Activated naive CD4-positive, alpha-beta T cell treated with anti-CD3 and anti-CD28 coated beads for 36 hours (primary cell): ENCODE measurements around the gene NEURL1. TPM values are rescaled to one million over a fixed set of nuclear protein-coding genes. Genes with fewer than 3 reads are reported as not detected.
A peak's percentile ranks its signal among the peaks of the same experiment; 100 is the strongest.

ENCODE experiments used
- CTCF ChIA-PET: fragments of 350-600 bp; sonication (Branson Sonifier 250); formaldehyde crosslinking; loops from one replicate; lab custom pipeline; 2021; ENCODE audit warnings: antibody characterized with exemption; lab: Charles Lee
- DNase-seq: peaks from one replicate; pipeline ENCODE4 v3.0.0-alpha.2; 2020
- H3K27ac Mint-ChIP-seq: one replicate; pipeline ENCODE4 v1.8.0; 2021; ENCODE audit warnings: mild to moderate bottlenecking, mixed read lengths
- H3K27me3 Mint-ChIP-seq: one replicate; pipeline ENCODE4 v1.8.0; 2021; ENCODE audit warnings: low read depth, mixed read lengths
- H3K36me3 Mint-ChIP-seq: one replicate; pipeline ENCODE4 v1.8.0; 2021; ENCODE audit warnings: low read depth, mixed read lengths
- H3K4me1 Mint-ChIP-seq: one replicate; pipeline ENCODE4 v1.8.0; 2021; ENCODE audit warnings: low read depth, mixed read lengths
- H3K4me3 Mint-ChIP-seq: one replicate; pipeline ENCODE4 v1.8.0; 2021; ENCODE audit warnings: mild to moderate bottlenecking, moderate library complexity, mixed read lengths
- H3K9me3 Mint-ChIP-seq: one replicate; pipeline ENCODE4 v1.8.0; 2021; ENCODE audit warnings: mixed read lengths
- intact Hi-C: fragments of 100-400 bp; cut with micrococcal nuclease; formaldehyde crosslinking; loops from one replicate; pipeline ENCODE4 v1.15.1; 2023
- total RNA-seq, 2 experiments: library from RNA; stranded (reverse); gene quantifications; one replicate each; pipeline ENCODE4 v1.2.3, GENCODE V29; 2021

NEURL1 gene
- total RNA-seq, 2 experiments from 2014 or later = 1.3 to 1.6 TPM

GRCh38 chr10:103564776-103565520 lies 71.4 kb downstream of the NEURL1 start:
- CTCF ChIA-PET = interaction anchor here (0.5 to 2.5 kb wide), 28 partner anchors 9 to 164 kb away, joined by 3 to 17 read pairs (median 4); no protein-coding TSS in a partner anchor

GRCh38 chr10:103566536-103566935 lies 73.0 kb downstream of the NEURL1 start:
- no peak for DNase-seq
- H3K27ac Mint-ChIP-seq = no peak overlapping the region
- no peaks in the 10 kb centered on the region for H3K36me3 Mint-ChIP-seq
- no peaks in the 10 kb centered on the region for H3K27me3 Mint-ChIP-seq
- no peaks in the 10 kb centered on the region for H3K9me3 Mint-ChIP-seq
- intact Hi-C loops = no loop called here
- H3K4me3 Mint-ChIP-seq = no peak overlapping the region
- CTCF ChIA-PET = interaction anchor here (1.1 to 2.5 kb wide), 3 partner anchors 17 to 70 kb away, joined by 3 to 9 read pairs (median 3); no protein-coding TSS in a partner anchor
- H3K4me1 Mint-ChIP-seq = no peaks in the 10 kb centered on the region

More at GRCh38 chr10:103564776-103565520, 71.4 kb downstream of the NEURL1 start:
- Mint-ChIP-seq H3K27me3 (peaks cover 2% of the 10 kb centered on the region), H3K27ac (no peak overlapping the region), H3K36me3 (no peaks in the 10 kb centered on the region), H3K9me3 (no peaks in the 10 kb centered on the region), H3K4me3 (no peak overlapping the region), H3K4me1 (no peaks in the 10 kb centered on the region)
- peak; percentile 74 for DNase-seq
- intact Hi-C loops = loop anchor here (2.0 kb wide), 1 partner anchor 148 kb away; no protein-coding TSS in a partner anchor

GRCh38 chr10:103568505-103568904 lies 75.0 kb downstream of the NEURL1 start:
- CTCF ChIA-PET = interaction anchor here (0.7 kb wide), 1 partner anchor 50 kb away, joined by 5 read pairs; no protein-coding TSS in a partner anchor

DNA sequence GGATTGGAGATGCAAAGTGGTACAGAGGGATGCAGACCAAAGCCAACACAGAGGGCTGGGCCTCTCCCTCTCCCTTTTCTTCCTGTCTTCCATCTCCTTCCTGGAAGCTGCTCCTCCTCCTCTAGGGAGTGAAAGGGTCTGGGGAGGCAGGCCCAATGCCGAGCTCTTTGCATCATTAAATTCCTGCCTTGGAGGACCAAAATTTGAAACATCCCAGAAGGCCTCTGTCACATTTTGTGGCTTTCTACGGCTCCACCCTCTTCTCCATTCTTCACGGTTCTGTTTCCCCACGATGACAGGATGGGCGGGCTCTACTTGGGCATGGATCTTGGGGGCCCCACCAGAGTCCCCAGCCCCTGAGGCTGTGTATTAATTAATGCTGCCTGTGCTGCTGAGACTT lies 76.4 kb downstream of the NEURL1 start:
- CTCF ChIA-PET = interaction anchor here (1.0 kb wide), 1 partner anchor 10 kb away, joined by 4 read pairs; no protein-coding TSS in a partner anchor
- intact Hi-C loops = no loop called here
- no peak overlapping the region for H3K27ac Mint-ChIP-seq
- no peak overlapping the region for H3K4me3 Mint-ChIP-seq
- no peaks in the 10 kb centered on the region for H3K4me1 Mint-ChIP-seq
- DNase-seq = no peak
- H3K36me3 Mint-ChIP-seq = no peaks in the 10 kb centered on the region
- no peaks in the 10 kb centered on the region for H3K27me3 Mint-ChIP-seq
- H3K9me3 Mint-ChIP-seq = no peaks in the 10 kb centered on the region

More at GRCh38 chr10:103568505-103568904, 75.0 kb downstream of the NEURL1 start:
- Mint-ChIP-seq H3K27me3 (no peaks in the 10 kb centered on the region), H3K36me3 (no peaks in the 10 kb centered on the region), H3K9me3 (no peaks in the 10 kb centered on the region), H3K4me1 (no peaks in the 10 kb centered on the region), H3K4me3 (no peak overlapping the region), H3K27ac (no peak overlapping the region)
- intact Hi-C loops = no loop called here
- no peak for DNase-seq

- H3K27me3 Mint-ChIP-seq = no peaks in the 10 kb centered on the region
- H3K4me1 Mint-ChIP-seq = no peaks in the 10 kb centered on the region
- no peak for DNase-seq
- no peaks in the 10 kb centered on the region for H3K9me3 Mint-ChIP-seq
- intact Hi-C loops = no loop called here
- no peak overlapping the region for H3K27ac Mint-ChIP-seq
- H3K4me3 Mint-ChIP-seq = no peak overlapping the region
- CTCF ChIA-PET = interaction anchor here (1.0 kb wide), 1 partner anchor 11 kb away, joined by 4 read pairs; no protein-coding TSS in a partner anchor
- no peaks in the 10 kb centered on the region for H3K36me3 Mint-ChIP-seq
These were observed 77.5 kb downstream of the NEURL1 start for GRCh38 chr10:103570844-103571655.

DNA sequence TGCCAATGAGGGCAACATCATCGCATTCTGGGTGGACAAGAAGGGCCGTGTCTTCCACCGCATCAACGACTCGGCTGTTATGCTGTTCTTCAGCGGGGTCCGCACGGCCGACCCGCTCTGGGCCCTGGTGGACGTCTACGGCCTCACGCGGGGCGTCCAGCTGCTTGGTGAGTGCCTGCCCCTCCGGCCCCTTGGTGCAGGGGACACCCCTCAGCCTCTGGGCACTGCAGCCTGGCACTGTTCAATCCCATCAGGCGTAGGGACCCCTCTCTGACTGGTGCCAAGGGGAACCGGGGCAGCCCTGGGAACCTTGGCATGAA lies 78.1 kb downstream of the NEURL1 start:
- intact Hi-C loops = no loop called here
- CTCF ChIA-PET = no interaction called here
- Mint-ChIP-seq H3K4me3 (no peak overlapping the region), H3K4me1 (no peaks in the 10 kb centered on the region), H3K27me3 (no peaks in the 10 kb centered on the region), H3K9me3 (no peaks in the 10 kb centered on the region), H3K27ac (no peak overlapping the region), H3K36me3 (no peaks in the 10 kb centered on the region)
- no peak for DNase-seq

GRCh38 chr10:103572347-103573204 lies 79.1 kb downstream of the NEURL1 start:
- Mint-ChIP-seq H3K4me3 (no peak overlapping the region), H3K27ac (no peak overlapping the region), H3K9me3 (no peaks in the 10 kb centered on the region), H3K4me1 (no peaks in the 10 kb centered on the region), H3K27me3 (no peaks in the 10 kb centered on the region), H3K36me3 (no peaks in the 10 kb centered on the region)
- intact Hi-C loops = no loop called here
- DNase-seq = no peak
- CTCF ChIA-PET = interaction anchor here (0.6 kb wide), 1 partner anchor 284 kb away, joined by 3 read pairs; no protein-coding TSS in a partner anchor

- no peaks in the 10 kb centered on the region for H3K27me3 Mint-ChIP-seq
- intact Hi-C loops = no loop called here
- no peaks in the 10 kb centered on the region for H3K4me1 Mint-ChIP-seq
- DNase-seq = no peak
- CTCF ChIA-PET = no interaction called here
- no peak overlapping the region for H3K27ac Mint-ChIP-seq
- H3K4me3 Mint-ChIP-seq = no peak overlapping the region
- H3K36me3 Mint-ChIP-seq = no peaks in the 10 kb centered on the region
- no peaks in the 10 kb centered on the region for H3K9me3 Mint-ChIP-seq
These were observed 79.6 kb downstream of the NEURL1 start for GRCh38 chr10:103573205-103573487.

DNA sequence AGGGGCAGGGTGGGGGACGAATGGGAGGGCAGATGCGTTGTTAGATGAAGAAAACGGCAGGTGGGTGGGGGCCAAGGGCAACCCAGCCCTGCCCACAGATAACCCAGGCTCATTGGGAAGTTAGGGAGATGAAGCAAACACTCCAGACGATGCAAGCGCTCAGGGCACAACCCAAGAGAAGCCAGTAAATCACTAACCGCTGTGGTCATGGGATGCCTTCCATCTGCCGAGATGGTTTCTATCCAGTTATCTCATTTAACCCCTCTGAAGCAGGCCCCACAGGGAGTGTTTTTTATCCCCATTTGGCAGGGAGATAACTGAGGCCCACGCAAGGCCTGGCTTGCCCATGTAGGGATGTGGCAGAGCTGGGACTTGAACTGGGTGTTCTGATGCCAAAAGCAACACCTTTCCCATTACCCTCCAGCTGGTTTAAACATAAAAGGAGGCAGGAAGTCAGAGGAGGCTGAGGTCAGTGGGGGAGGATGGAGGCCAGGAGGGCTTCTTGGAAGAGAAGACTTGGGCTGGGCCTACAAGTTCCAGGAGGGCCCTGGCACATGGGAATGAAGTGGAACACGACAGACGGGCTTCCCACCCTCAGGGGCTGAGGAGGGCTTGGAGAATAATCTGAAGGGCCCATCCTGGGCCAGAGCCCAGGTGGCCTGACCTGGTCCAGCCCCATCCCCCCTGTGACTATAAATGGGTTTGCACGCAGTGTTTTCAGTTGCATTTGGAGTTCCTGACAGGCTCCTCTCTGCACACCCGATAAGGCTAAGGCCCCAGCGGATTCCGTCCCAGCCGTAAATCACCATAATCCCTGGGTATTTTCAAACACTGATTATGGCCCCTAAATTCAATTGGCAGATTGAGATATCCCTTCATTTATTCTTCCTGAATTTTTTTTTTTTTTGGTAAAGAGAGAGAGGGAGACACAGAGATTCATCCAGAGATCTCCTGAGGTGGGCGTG lies 80.9 kb downstream of the NEURL1 start:
- intact Hi-C loops = no loop called here
- CTCF ChIA-PET = no interaction called here
- Mint-ChIP-seq H3K4me1 (no peaks in the 10 kb centered on the region), H3K27me3 (no peaks in the 10 kb centered on the region), H3K27ac (no peak overlapping the region), H3K36me3 (no peaks in the 10 kb centered on the region), H3K9me3 (no peaks in the 10 kb centered on the region), H3K4me3 (no peak overlapping the region)
- no peak for DNase-seq

DNA sequence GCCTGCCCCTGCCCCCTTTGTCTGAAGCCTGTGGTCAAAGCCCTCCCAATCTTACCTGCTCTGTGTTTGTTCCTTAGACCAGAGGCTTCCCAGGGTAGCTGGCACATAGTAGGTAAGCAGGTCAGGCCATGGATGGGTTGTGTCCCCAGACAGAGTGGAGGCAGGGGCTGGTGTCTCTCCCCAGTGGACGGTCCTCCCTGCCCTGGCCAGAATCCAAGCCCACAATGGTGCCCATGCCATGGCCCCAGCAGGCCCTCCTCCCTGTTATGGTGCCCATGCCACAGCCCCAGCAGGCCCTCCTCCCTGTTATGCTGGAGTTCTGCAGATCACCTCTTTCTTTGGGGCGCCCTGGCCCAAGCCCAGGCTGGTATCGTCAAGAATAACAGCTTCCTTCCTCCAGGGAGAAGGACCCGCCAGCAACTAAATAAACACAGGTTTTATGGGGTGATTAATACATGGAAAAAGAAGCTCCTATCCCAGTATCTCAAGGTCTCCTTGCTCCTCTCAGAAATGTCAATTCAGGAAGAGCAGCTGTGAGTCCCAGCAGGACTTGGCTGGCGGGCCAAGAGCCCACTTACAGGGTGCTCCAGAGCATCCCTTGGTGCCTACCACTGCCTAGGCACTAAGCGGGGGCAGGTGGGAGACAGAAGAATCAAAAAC lies 82.0 kb downstream of the NEURL1 start:
- no peak overlapping the region for H3K27ac Mint-ChIP-seq
- no peaks in the 10 kb centered on the region for H3K27me3 Mint-ChIP-seq
- no peaks in the 10 kb centered on the region for H3K36me3 Mint-ChIP-seq
- intact Hi-C loops = no loop called here
- no peak for DNase-seq
- CTCF ChIA-PET = interaction anchor here (2.8 kb wide), 1 partner anchor 11 kb away, joined by 17 read pairs; no protein-coding TSS in a partner anchor
- H3K4me3 Mint-ChIP-seq = no peak overlapping the region
- H3K9me3 Mint-ChIP-seq = no peaks in the 10 kb centered on the region
- H3K4me1 Mint-ChIP-seq = no peaks in the 10 kb centered on the region

DNA sequence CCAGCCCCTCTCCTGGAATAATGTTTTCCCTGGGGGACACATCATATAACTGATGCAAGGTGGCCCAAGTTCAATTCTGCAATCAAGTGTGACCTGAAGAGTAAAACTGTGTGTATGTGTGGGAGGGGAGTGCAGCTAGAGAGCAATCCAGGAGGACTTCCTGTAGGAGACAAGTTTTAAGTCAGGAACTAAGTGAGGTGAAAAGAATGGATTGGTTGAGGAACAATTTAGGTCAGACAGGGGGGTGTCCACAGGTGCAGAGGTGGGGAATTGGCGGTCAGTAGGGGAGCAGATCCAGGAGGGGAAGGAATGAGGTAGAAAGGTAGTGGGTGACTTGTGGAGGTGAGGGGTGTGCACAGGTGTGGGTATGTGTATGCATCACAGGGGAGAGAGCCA lies 82.6 kb downstream of the NEURL1 start:
- Mint-ChIP-seq H3K27ac (no peak overlapping the region), H3K9me3 (no peaks in the 10 kb centered on the region)
- CTCF ChIA-PET = interaction anchor here (2.8 kb wide), 1 partner anchor 11 kb away, joined by 17 read pairs; no protein-coding TSS in a partner anchor

More for the DNA sequence above, 82.6 kb downstream of the NEURL1 start:
- H3K27me3 Mint-ChIP-seq = no peaks in the 10 kb centered on the region
- intact Hi-C loops = no loop called here
- no peaks in the 10 kb centered on the region for H3K4me1 Mint-ChIP-seq
- DNase-seq = no peak
- H3K4me3 Mint-ChIP-seq = no peak overlapping the region
- no peaks in the 10 kb centered on the region for H3K36me3 Mint-ChIP-seq
